Activated naive CD4-positive, alpha-beta T cell treated with anti-CD3 and anti-CD28 coated beads, Interleukin-2, amount 50 U/mL, for 24 hours (primary cell): ENCODE results near the gene MCAT.
A peak's percentile ranks its signal among the peaks of the same experiment; 100 is the strongest.

Experiments used
- H3K27ac Mint-ChIP-seq: one replicate; pipeline ENCODE4 v1.8.0; 2021; ENCODE audit warnings: mild to moderate bottlenecking, mixed read lengths
- H3K27me3 Mint-ChIP-seq: one replicate; pipeline ENCODE4 v1.8.0; 2021; ENCODE audit warnings: mixed read lengths
- H3K36me3 Mint-ChIP-seq: one replicate; pipeline ENCODE4 v1.8.0; 2021; ENCODE audit warnings: mixed read lengths
- H3K4me1 Mint-ChIP-seq: one replicate; pipeline ENCODE4 v1.8.0; 2021; ENCODE audit warnings: mixed read lengths
- H3K4me3 Mint-ChIP-seq: one replicate; pipeline ENCODE4 v1.8.0; 2021; ENCODE audit warnings: mild to moderate bottlenecking, mixed read lengths
- H3K9me3 Mint-ChIP-seq: one replicate; pipeline ENCODE4 v1.8.0; 2021; ENCODE audit warnings: mixed read lengths

Gene MCAT

GRCh38 chr22:43142880-43143562 lies at the start of gene MCAT:
Gene MCAT, minus strand, starts transcription at chr22:43143398. Its CDS starts 50 bp downstream, at chr22:43143348.
- Mint-ChIP-seq H3K9me3 (no peaks in the 10 kb centered on the region), H3K27ac (peak within 1 kb of the TSS; percentile 92), H3K4me1 (peaks cover 25% of the 10 kb centered on the region), H3K4me3 (peak within 1 kb of the TSS; percentile 90), H3K36me3 (peaks cover 6% of the 10 kb centered on the region), H3K27me3 (no peaks in the 10 kb centered on the region)

GRCh38 chr22:43191831-43192230 lies 48.6 kb upstream of the MCAT start:
- Mint-ChIP-seq H3K27ac (no peak overlapping the region), H3K36me3 (peaks cover 3% of the 10 kb centered on the region)

GRCh38 chr22:43188829-43189545 lies 45.8 kb upstream of the MCAT start:
- Mint-ChIP-seq H3K4me3 (peak overlapping the region; percentile 49), H3K27ac (peak overlapping the region; percentile 46), H3K27me3 (no peaks in the 10 kb centered on the region), H3K4me1 (peaks cover 16% of the 10 kb centered on the region), H3K9me3 (no peaks in the 10 kb centered on the region), H3K36me3 (peaks cover 5% of the 10 kb centered on the region)

More at GRCh38 chr22:43191831-43192230, 48.6 kb upstream of the MCAT start:
- H3K9me3 Mint-ChIP-seq: no peaks in the 10 kb centered on the region
- H3K4me3 Mint-ChIP-seq: no peak overlapping the region
- H3K4me1 Mint-ChIP-seq: peaks cover 3% of the 10 kb centered on the region
- no peaks in the 10 kb centered on the region for H3K27me3 Mint-ChIP-seq

- no peaks in the 10 kb centered on the region for H3K9me3 Mint-ChIP-seq
- no peaks in the 10 kb centered on the region for H3K27me3 Mint-ChIP-seq
- peak overlapping the region; percentile 89 for H3K4me3 Mint-ChIP-seq
- H3K4me1 Mint-ChIP-seq: peaks cover 21% of the 10 kb centered on the region
- H3K27ac Mint-ChIP-seq: peak overlapping the region; percentile 93
- H3K36me3 Mint-ChIP-seq: peaks cover 5% of the 10 kb centered on the region
These were observed 44.2 kb upstream of the MCAT start for GRCh38 chr22:43187171-43188099.

- H3K4me1 Mint-ChIP-seq: peaks cover 24% of the 10 kb centered on the region
- no peaks in the 10 kb centered on the region for H3K27me3 Mint-ChIP-seq
- peaks cover 4% of the 10 kb centered on the region for H3K36me3 Mint-ChIP-seq
- H3K9me3 Mint-ChIP-seq: no peaks in the 10 kb centered on the region
- H3K27ac Mint-ChIP-seq: peak within 1 kb of the TSS; percentile 93
- H3K4me3 Mint-ChIP-seq: peak within 1 kb of the TSS; percentile 89
These were observed 43.3 kb upstream of the MCAT start, which contains the start of gene TTLL12 for GRCh38 chr22:43186272-43187170. Gene TTLL12, minus strand, starts transcription at chr22:43187134. Its CDS starts 65 bp downstream, at chr22:43187069.

- Mint-ChIP-seq H3K4me3 (peak overlapping the region; percentile 87), H3K4me1 (peaks cover 24% of the 10 kb centered on the region), H3K27ac (no peak overlapping the region), H3K27me3 (no peaks in the 10 kb centered on the region), H3K36me3 (peaks cover 2% of the 10 kb centered on the region), H3K9me3 (no peaks in the 10 kb centered on the region)
These were observed 42.7 kb upstream of the MCAT start for GRCh38 chr22:43185860-43186261.

- H3K27me3 Mint-ChIP-seq: no peaks in the 10 kb centered on the region
- H3K4me1 Mint-ChIP-seq: peaks cover 21% of the 10 kb centered on the region
- H3K9me3 Mint-ChIP-seq: no peaks in the 10 kb centered on the region
- H3K4me3 Mint-ChIP-seq: peak overlapping the region; percentile 67
- H3K27ac Mint-ChIP-seq: no peak overlapping the region
- H3K36me3 Mint-ChIP-seq: peaks cover 3% of the 10 kb centered on the region
These were observed 40.5 kb upstream of the MCAT start for GRCh38 chr22:43183496-43184277.

- peaks cover 21% of the 10 kb centered on the region for H3K4me1 Mint-ChIP-seq
- H3K9me3 Mint-ChIP-seq: no peaks in the 10 kb centered on the region
- no peaks in the 10 kb centered on the region for H3K27me3 Mint-ChIP-seq
- no peak overlapping the region for H3K27ac Mint-ChIP-seq
- no peak overlapping the region for H3K4me3 Mint-ChIP-seq
- H3K36me3 Mint-ChIP-seq: peaks cover 5% of the 10 kb centered on the region
These were observed 39.5 kb upstream of the MCAT start for GRCh38 chr22:43182726-43183125.

GRCh38 chr22:43182118-43182517 lies 38.9 kb upstream of the MCAT start:
- peaks cover 5% of the 10 kb centered on the region for H3K36me3 Mint-ChIP-seq

GRCh38 chr22:43181321-43182076 lies 38.3 kb upstream of the MCAT start:
- Mint-ChIP-seq H3K27me3 (no peaks in the 10 kb centered on the region), H3K27ac (no peak overlapping the region), H3K4me1 (peaks cover 21% of the 10 kb centered on the region), H3K9me3 (no peaks in the 10 kb centered on the region), H3K36me3 (peaks cover 5% of the 10 kb centered on the region), H3K4me3 (no peak overlapping the region)

More at GRCh38 chr22:43182118-43182517, 38.9 kb upstream of the MCAT start:
- H3K9me3 Mint-ChIP-seq: no peaks in the 10 kb centered on the region
- peaks cover 21% of the 10 kb centered on the region for H3K4me1 Mint-ChIP-seq
- H3K27me3 Mint-ChIP-seq: no peaks in the 10 kb centered on the region
- no peak overlapping the region for H3K4me3 Mint-ChIP-seq
- H3K27ac Mint-ChIP-seq: no peak overlapping the region

GRCh38 chr22:43180670-43181069 lies 37.5 kb upstream of the MCAT start:
- Mint-ChIP-seq H3K36me3 (peaks cover 8% of the 10 kb centered on the region), H3K4me3 (no peak overlapping the region), H3K9me3 (no peaks in the 10 kb centered on the region), H3K27me3 (no peaks in the 10 kb centered on the region), H3K4me1 (peaks cover 21% of the 10 kb centered on the region), H3K27ac (no peak overlapping the region)

GRCh38 chr22:43179911-43180195 lies 36.7 kb upstream of the MCAT start:
- Mint-ChIP-seq H3K27me3 (no peaks in the 10 kb centered on the region), H3K4me1 (peaks cover 15% of the 10 kb centered on the region), H3K36me3 (peaks cover 8% of the 10 kb centered on the region), H3K9me3 (no peaks in the 10 kb centered on the region), H3K4me3 (no peak overlapping the region), H3K27ac (no peak overlapping the region)

- Mint-ChIP-seq H3K9me3 (no peaks in the 10 kb centered on the region), H3K27ac (no peak overlapping the region), H3K4me1 (peaks cover 12% of the 10 kb centered on the region), H3K27me3 (no peaks in the 10 kb centered on the region), H3K4me3 (no peak overlapping the region), H3K36me3 (peaks cover 7% of the 10 kb centered on the region)
These were observed 36.1 kb upstream of the MCAT start for GRCh38 chr22:43179146-43179910.
